Prostate gland (tissue), 2 donors: ENCODE results near the gene RANGAP1. TPM values are rescaled to one million over a fixed set of nuclear protein-coding genes. Genes with fewer than 3 reads are reported as not detected.

Experiments
- DNase-seq: peaks from one replicate; pipeline ENCODE4 v3.0.0-alpha.2; 2019; ENCODE audit warnings: low spot score
- H3K27ac ChIP-seq, 2 donors: fragments of 200-600 bp; sonication (generic); 2 replicates each; pipeline ENCODE4 v1.5.1; 2017 to 2019
- H3K27me3 ChIP-seq: fragments of 200-600 bp; sonication (generic); replicated peaks from 2 replicates; pipeline ENCODE4 v1.5.1; 2019; ENCODE audit not compliant: insufficient read depth
- H3K36me3 ChIP-seq, 2 donors: fragments of 200-600 bp; sonication (generic); 1 replicate in 1 of 2; 2 replicates in 1 of 2; pipeline versions ENCODE4 v1.5.1 to v1.8.1; 2017 to 2019
- H3K4me1 ChIP-seq: fragments of 200-600 bp; sonication (generic); replicated peaks from 2 replicates; pipeline ENCODE4 v1.5.1; 2019
- H3K4me3 ChIP-seq, 2 donors: fragments of 200-600 bp; sonication (generic); 2 replicates each; pipeline ENCODE4 v1.5.1; 2017 to 2019
- H3K9me3 ChIP-seq: fragments of 200-600 bp; sonication (generic); 2 replicates; pipeline ENCODE4 v1.5.1; 2017
- POLR2A ChIP-seq: fragments of 450-650 bp; IDR thresholded peaks from one replicate; pipeline ENCODE4 v1.6.1; 2016; ENCODE audit warnings: antibody characterized with exemption, mild to moderate bottlenecking
- POLR2AphosphoS5 ChIP-seq: sonication (generic); formaldehyde crosslinking; IDR thresholded peaks from one replicate; pipeline ENCODE4 v1.6.1; 2017; ENCODE audit warnings: antibody characterized with exemption
- WGBS: methylation state at CpG from one replicate; pipeline ENCODE4 v1.1.5; 2018; 5-methylcytosine and 5-hydroxymethylcytosine counted together
- intact Hi-C: fragments of 100-400 bp; cut with DNase I; formaldehyde crosslinking; loops from one replicate; pipeline ENCODE4 v1.14.2; 2022
- total RNA-seq, 2 donors: library from RNA; depleted of rRNA; stranded (reverse); fragments of >200 nt; gene quantifications; one replicate each; pipeline ENCODE4 v1.1.0, GENCODE V29; 2016
- TF ChIP-seq, protein P1 (sequence below), 4 experiments: fragments of 200-600 bp in 2 of 4; fragments of 450-650 bp in 2 of 4; sonication (generic) in 2 of 4; IDR thresholded peaks; 1 replicate in 3 of 4; 2 replicates in 1 of 4; pipeline ENCODE4 v1.5.1; 2016 to 2019; ENCODE audit warnings: antibody characterized with exemption in 4 of 4, mild to moderate bottlenecking in 2 of 4, moderate library complexity in 2 of 4

RANGAP1 gene
- total RNA-seq, 2 donors from 2014 or later = 47.8 to 127 TPM

- H3K27ac ChIP-seq = no peak overlapping the region
- TF ChIP-seq POLR2A (no peak), POLR2AphosphoS5 (no peak)
- TF ChIP-seq, protein P1, sequence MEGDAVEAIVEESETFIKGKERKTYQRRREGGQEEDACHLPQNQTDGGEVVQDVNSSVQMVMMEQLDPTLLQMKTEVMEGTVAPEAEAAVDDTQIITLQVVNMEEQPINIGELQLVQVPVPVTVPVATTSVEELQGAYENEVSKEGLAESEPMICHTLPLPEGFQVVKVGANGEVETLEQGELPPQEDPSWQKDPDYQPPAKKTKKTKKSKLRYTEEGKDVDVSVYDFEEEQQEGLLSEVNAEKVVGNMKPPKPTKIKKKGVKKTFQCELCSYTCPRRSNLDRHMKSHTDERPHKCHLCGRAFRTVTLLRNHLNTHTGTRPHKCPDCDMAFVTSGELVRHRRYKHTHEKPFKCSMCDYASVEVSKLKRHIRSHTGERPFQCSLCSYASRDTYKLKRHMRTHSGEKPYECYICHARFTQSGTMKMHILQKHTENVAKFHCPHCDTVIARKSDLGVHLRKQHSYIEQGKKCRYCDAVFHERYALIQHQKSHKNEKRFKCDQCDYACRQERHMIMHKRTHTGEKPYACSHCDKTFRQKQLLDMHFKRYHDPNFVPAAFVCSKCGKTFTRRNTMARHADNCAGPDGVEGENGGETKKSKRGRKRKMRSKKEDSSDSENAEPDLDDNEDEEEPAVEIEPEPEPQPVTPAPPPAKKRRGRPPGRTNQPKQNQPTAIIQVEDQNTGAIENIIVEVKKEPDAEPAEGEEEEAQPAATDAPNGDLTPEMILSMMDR (IDR thresholded peaks at IDR 0.05) = no peak
- no peak overlapping the region for H3K4me3 ChIP-seq
- intact Hi-C loops = no loop called here
- no peaks in the 10 kb centered on the region for H3K27me3 ChIP-seq
- no peaks in the 10 kb centered on the region for H3K9me3 ChIP-seq
- DNase-seq = no peak
- whole genome bisulfite sequencing = 90% methylated on average over 9 of the region's 9 CpGs
- no peaks in the 10 kb centered on the region for H3K4me1 ChIP-seq
- peaks cover 0 to 13% of the 10 kb centered on the region in 2 donors for H3K36me3 ChIP-seq
Observed at GRCh38 chr22:41271787-41272186, 14.2 kb downstream of the RANGAP1 start.

DNA sequence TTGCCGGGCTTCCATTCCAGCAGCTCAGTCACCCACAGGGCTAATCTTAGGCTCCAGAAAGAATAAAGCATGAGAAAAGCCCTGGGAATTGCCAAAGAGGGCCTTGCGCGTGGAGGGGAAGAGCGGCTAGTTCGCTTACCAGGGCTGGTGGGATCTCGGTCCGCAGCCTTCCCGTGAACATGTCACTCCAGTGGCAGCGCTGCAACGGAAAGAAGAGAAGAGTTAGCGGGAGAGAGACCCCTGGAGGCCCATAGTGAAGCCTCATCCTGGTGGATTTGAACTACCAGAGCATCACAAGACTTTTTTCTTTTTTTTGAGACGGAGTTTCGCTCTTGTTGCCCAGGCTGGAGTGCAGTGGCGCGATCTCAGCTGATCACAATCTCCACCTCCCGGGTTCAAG is 18.0 kb downstream of the RANGAP1 start:
- intact Hi-C loops = no loop called here
- WGBS = 95% methylated on average over 16 of the region's 16 CpGs
- H3K27ac ChIP-seq = no peak overlapping the region
- no peaks in the 10 kb centered on the region for H3K9me3 ChIP-seq
- H3K4me1 ChIP-seq = no peaks in the 10 kb centered on the region
- no peaks in the 10 kb centered on the region for H3K36me3 ChIP-seq
- no peak overlapping the region for H3K4me3 ChIP-seq
- DNase-seq = no peak
- TF ChIP-seq POLR2AphosphoS5 (no peak), POLR2A (no peak)
- TF ChIP-seq, protein P1 (IDR thresholded peaks at IDR 0.05) = no peak
- H3K27me3 ChIP-seq = no peaks in the 10 kb centered on the region

DNA sequence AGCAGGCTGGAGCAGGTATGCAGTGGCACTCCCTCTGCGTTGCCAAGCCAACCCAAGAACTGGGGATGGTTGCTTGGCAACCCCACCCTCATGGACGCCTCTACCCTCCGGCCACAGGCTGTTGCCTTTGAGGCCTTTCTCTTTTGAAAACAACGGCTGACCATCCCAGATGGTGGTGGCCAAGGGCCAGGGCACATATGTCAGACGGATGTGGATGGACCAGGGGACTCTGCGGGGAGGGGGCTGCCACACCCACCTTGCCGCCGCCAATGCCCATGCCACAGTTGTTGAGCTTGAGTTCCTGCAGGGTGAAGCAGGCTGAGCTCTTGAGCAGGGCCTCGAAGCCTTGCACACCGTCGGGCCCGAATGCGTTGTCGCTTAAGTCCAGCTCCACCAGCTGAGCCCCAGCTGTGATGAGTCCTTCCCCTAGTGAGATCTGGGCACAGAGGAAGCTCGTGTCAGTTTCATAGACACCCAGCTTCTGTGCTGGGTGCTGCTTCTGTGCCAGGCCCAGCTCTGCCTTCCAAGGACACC is 21.5 kb downstream of the RANGAP1 start:
- H3K27me3 ChIP-seq = no peaks in the 10 kb centered on the region
- no peak for DNase-seq
- intact Hi-C loops = no loop called here
- WGBS = 84% methylated on average over 15 of the region's 15 CpGs
- peaks cover 0 to 3% of the 10 kb centered on the region in 2 donors for H3K36me3 ChIP-seq
- no peaks in the 10 kb centered on the region for H3K9me3 ChIP-seq
- H3K4me3 ChIP-seq = no peak overlapping the region
- H3K4me1 ChIP-seq = no peaks in the 10 kb centered on the region
- TF ChIP-seq POLR2AphosphoS5 (no peak), POLR2A (no peak)
- TF ChIP-seq, protein P1 (IDR thresholded peaks at IDR 0.05) = no peak
- no peak overlapping the region for H3K27ac ChIP-seq

DNA sequence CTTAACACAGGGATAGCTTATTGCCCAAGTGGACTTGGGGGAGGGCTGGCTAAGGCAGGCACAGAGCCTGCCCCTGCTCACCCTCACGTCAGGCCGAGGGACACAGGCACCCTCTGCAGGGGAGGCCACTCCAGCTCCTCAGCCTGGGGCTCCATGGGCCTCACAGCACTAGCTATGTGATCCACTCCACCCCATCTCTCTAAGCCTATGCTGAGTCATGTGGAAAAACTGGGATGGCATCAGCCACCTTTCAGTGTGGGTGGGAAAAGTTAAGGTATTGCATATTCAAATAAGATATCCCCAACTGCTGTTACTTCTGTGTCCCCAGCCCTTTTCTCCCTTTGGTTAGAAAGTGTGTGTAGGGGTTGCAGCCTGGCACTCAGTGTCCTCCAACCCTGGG is 22.3 kb downstream of the RANGAP1 start:
- H3K9me3 ChIP-seq = no peaks in the 10 kb centered on the region
- H3K4me1 ChIP-seq = no peaks in the 10 kb centered on the region
- WGBS = 92% methylated on average over 2 of the region's 2 CpGs
- no peak for DNase-seq
- no peak overlapping the region for H3K4me3 ChIP-seq
- H3K27me3 ChIP-seq = no peaks in the 10 kb centered on the region
- peaks cover 0 to 3% of the 10 kb centered on the region in 2 donors for H3K36me3 ChIP-seq
- TF ChIP-seq POLR2A (no peak), POLR2AphosphoS5 (no peak)
- TF ChIP-seq, protein P1 (IDR thresholded peaks at IDR 0.05) = no peak
- no peak overlapping the region for H3K27ac ChIP-seq
- intact Hi-C loops = no loop called here

GRCh38 chr22:41262250-41262765 is 23.7 kb downstream of the RANGAP1 start:
- peak overlapping the region; percentile 62 to 70 for H3K27ac ChIP-seq
- H3K27me3 ChIP-seq = no peaks in the 10 kb centered on the region
- H3K36me3 ChIP-seq = peaks cover 0 to 3% of the 10 kb centered on the region in 2 donors
- H3K9me3 ChIP-seq = no peaks in the 10 kb centered on the region
- TF ChIP-seq POLR2AphosphoS5 (no peak), POLR2A (no peak)
- TF ChIP-seq, protein P1 (IDR thresholded peaks at IDR 0.05) = no peak
- H3K4me1 ChIP-seq = no peaks in the 10 kb centered on the region
- WGBS = 91% methylated on average over 15 of the region's 15 CpGs
- intact Hi-C loops = no loop called here
- no peak for DNase-seq
- H3K4me3 ChIP-seq = no peak overlapping the region
